GM06990 (cell line): ENCODE measurements around the gene IMPA2.

ENCODE experiments used
- DNase-seq: peaks from one replicate; pipeline ENCODE4 v3.0.0-alpha.2; 2011; ENCODE audit not compliant: insufficient read length; ENCODE audit errors: extremely low read depth
- H3K27me3 ChIP-seq: replicated peaks from 2 replicates; pipeline ENCODE4 v1.6.0; 2011; ENCODE audit warnings: low read length; ENCODE audit not compliant: control insufficient read depth, insufficient read depth
- H3K36me3 ChIP-seq: 2 replicates; pipeline ENCODE4 v1.5.1; 2011; ENCODE audit warnings: low read length; ENCODE audit not compliant: control insufficient read depth, insufficient read depth
- H3K4me3 ChIP-seq: replicated peaks from 2 replicates; pipeline ENCODE4 v1.5.1; 2011; ENCODE audit warnings: low read depth, mild to moderate bottlenecking, control low read depth, low read length
- CTCF ChIP-seq: IDR thresholded peaks from 2 replicates; pipeline ENCODE4 v1.5.1; 2011; ENCODE audit warnings: low read length, control low read depth, mild to moderate bottlenecking, inconsistent platforms; ENCODE audit not compliant: insufficient read depth, poor library complexity, severe bottlenecking

Gene IMPA2

GRCh38 chr18:11978956-11979355 lies 2.4 kb upstream of the IMPA2 start:
- no peak overlapping the region for H3K4me3 ChIP-seq
- no peaks in the 10 kb centered on the region for H3K27me3 ChIP-seq
- no peaks in the 10 kb centered on the region for H3K36me3 ChIP-seq
- TF ChIP-seq CTCF = no peak
- DNase-seq = no peak

GRCh38 chr18:11980163-11980493 lies 1.2 kb upstream of the IMPA2 start:
- no peak for DNase-seq
- H3K4me3 ChIP-seq = peak overlapping the region; percentile 66
- TF ChIP-seq CTCF = no peak
- H3K27me3 ChIP-seq = no peaks in the 10 kb centered on the region
- H3K36me3 ChIP-seq = no peaks in the 10 kb centered on the region

GRCh38 chr18:11980494-11981191 lies 664 bp upstream of the IMPA2 start:
- peak; percentile 96 for DNase-seq
- no peaks in the 10 kb centered on the region for H3K27me3 ChIP-seq
- no peak for TF ChIP-seq CTCF
- no peaks in the 10 kb centered on the region for H3K36me3 ChIP-seq
- H3K4me3 ChIP-seq = peak overlapping the region; percentile 66

- no peaks in the 10 kb centered on the region for H3K36me3 ChIP-seq
- peak overlapping the region; percentile 66 for H3K4me3 ChIP-seq
- TF ChIP-seq CTCF = no peak
- DNase-seq = peak; percentile 46
- no peaks in the 10 kb centered on the region for H3K27me3 ChIP-seq
Observed at GRCh38 chr18:11981543-11982366, 448 bp downstream of the IMPA2 start.

- no peak overlapping the region for H3K4me3 ChIP-seq
- TF ChIP-seq CTCF = no peak
- H3K36me3 ChIP-seq = no peaks in the 10 kb centered on the region
- DNase-seq = no peak
- H3K27me3 ChIP-seq = no peaks in the 10 kb centered on the region
Observed at GRCh38 chr18:11982981-11983380, 1.7 kb downstream of the IMPA2 start.
